Duodenal mucosa (tissue), 2 donors: Measurements from ENCODE around the gene IL1RL1.

Experiments used
- H3K27ac ChIP-seq: one replicate; pipeline ENCODE4 v1.7.0; 2013; ENCODE audit warnings: low read depth, low read length
- H3K27me3 ChIP-seq, 2 donors: one replicate each; pipeline ENCODE4 v1.7.0; 2013; ENCODE audit warnings: low read length in 2 of 2, control low read depth in 1 of 2; ENCODE audit not compliant: insufficient read depth in 2 of 2, control insufficient read depth in 1 of 2
- H3K36me3 ChIP-seq, 2 donors: one replicate each; pipeline ENCODE4 v1.7.0; 2013; ENCODE audit warnings: low read length in 2 of 2, control low read depth in 1 of 2; ENCODE audit not compliant: insufficient read depth in 2 of 2, control insufficient read depth in 1 of 2
- H3K4me1 ChIP-seq, 2 donors: one replicate each; pipeline ENCODE4 v1.7.0; 2013; ENCODE audit warnings: low read length in 2 of 2, control low read depth in 1 of 2; ENCODE audit not compliant: insufficient read depth in 2 of 2, control insufficient read depth in 1 of 2
- H3K4me3 ChIP-seq, 2 donors: one replicate each; pipeline ENCODE4 v1.7.0; 2013; ENCODE audit warnings: low read length in 2 of 2, low read depth in 1 of 2
- H3K9ac ChIP-seq, 2 donors: one replicate each; pipeline ENCODE4 v1.7.0; 2013; ENCODE audit warnings: low read length in 2 of 2, low read depth in 1 of 2
- H3K9me3 ChIP-seq, 2 donors: one replicate each; pipeline ENCODE4 v1.7.0; 2013; ENCODE audit warnings: low read length in 2 of 2, control low read depth in 1 of 2; ENCODE audit not compliant: control insufficient read depth in 1 of 2

IL1RL1 gene

DNA sequence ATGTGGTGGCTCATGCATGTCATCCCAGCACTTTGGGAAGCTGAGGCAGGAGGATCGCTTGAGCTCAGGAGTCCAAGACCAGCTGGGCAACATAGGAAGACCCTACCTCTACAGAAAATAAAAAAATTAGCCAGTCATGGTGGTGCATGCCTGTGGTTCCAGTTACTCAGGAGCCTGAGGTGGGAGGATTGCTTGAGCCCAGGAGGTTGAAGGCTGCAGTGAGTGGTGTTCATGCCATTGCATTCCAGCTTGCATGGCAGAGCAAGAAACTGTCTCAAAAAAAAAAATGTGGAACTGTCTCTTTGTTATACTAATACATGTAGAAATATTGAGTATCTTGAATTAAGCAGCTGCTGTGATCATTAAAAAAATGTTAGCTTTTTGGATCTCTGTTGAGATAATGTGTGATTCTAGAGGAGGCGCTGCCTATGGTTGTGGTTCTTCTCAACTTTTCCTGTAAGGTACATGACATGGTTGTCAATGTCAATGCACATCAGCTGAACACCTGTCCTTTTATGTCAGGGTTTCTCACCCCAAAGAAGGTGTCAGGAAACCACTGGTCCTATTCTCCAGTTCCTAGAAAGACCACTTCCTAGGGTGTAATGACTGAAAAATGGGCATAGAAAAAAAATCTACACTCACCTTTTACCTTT is 34.7 kb upstream of the IL1RL1 start:
- no peak overlapping the region for H3K4me3 ChIP-seq
- H3K36me3 ChIP-seq, result no peaks in the 10 kb centered on the region
- H3K9ac ChIP-seq, result no peak overlapping the region
- no peaks in the 10 kb centered on the region for H3K9me3 ChIP-seq
- H3K27ac ChIP-seq, result no peak overlapping the region
- peaks cover 0 to 6% of the 10 kb centered on the region in 2 donors for H3K4me1 ChIP-seq
- H3K27me3 ChIP-seq, result no peaks in the 10 kb centered on the region

DNA sequence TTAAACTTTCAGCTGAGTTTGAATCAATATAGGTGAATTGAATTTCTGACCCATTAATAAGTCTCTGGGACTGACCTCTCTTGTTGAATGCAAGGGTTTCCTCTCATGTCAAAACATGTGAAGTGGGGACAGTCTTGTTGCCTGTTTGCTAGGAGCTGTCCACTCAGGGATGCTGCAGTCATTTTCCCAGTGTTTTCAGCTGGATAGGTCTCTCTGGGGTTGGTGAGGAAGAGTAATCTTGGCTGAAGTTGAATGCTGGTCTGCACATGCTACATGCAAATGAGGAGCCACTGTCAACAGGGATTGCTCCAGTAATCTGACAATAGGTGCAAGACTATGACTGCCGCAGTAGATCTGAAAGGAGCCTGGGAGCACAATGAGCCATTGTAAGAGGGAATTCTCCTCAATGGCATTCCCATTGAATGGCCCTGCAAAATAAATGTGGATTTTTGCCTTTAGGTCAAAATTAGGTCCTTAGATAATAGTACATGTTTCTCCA is 34.1 kb upstream of the IL1RL1 start:
- Histone ChIP-seq H3K27me3 (no peaks in the 10 kb centered on the region), H3K9ac (no peak overlapping the region), H3K4me3 (no peak overlapping the region), H3K36me3 (no peaks in the 10 kb centered on the region), H3K27ac (no peak overlapping the region), H3K4me1 (peaks cover 0 to 6% of the 10 kb centered on the region in 2 donors), H3K9me3 (no peaks in the 10 kb centered on the region)

DNA sequence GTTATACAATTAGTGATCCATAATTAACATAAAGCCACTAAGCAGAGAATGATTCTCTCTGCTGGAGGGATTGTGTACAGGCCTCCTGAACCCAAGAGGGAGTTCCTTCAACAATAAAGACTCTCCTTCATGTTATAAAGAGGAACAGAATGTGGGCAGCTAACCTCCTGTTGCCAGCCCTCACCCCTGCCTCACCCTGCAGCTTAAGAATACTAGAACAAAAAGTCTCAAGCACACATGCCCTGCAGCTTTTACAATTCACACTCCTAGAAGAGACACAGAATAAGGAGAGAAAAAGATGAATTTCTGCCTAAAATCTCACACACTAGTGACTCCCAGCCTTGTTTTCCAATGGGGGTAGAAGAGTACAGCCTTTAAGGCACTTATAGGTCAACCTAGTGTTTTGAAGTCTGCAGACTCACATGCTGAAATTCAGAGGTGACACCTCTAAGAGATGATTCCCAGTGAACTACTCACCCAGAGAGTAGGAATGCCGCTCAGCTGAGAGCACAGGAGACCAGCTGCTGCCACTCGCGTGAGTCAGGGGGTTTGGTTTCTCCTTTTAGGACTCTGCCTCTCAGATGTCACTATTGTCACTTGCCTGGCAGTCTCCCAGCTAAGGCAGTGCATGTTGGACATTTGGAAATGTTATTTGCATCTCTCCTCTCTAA is 32.5 kb upstream of the IL1RL1 start:
- H3K9ac ChIP-seq, result no peak overlapping the region
- no peaks in the 10 kb centered on the region for H3K9me3 ChIP-seq
- H3K27ac ChIP-seq, result no peak overlapping the region
- no peaks in the 10 kb centered on the region for H3K27me3 ChIP-seq
- peaks cover 0 to 6% of the 10 kb centered on the region in 2 donors for H3K4me1 ChIP-seq
- H3K4me3 ChIP-seq, result no peak overlapping the region
- H3K36me3 ChIP-seq, result no peaks in the 10 kb centered on the region

DNA sequence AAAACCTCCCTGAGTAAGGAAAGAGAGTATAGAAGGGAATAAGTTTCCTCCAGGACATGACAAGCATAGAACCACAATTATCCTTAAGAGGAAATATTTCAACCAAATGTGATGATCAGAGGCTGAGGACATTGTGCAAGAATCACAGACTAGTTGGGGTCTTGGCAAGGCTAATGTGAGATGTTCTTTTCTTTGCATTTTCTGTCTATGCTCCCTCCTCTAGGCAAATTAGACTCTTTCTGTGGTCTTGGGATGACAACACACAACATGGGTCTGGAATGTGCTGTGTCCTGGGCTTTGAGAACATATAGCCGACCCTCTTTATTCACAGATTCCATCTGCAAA is 32.0 kb upstream of the IL1RL1 start:
- peaks cover 0 to 6% of the 10 kb centered on the region in 2 donors for H3K4me1 ChIP-seq

DNA sequence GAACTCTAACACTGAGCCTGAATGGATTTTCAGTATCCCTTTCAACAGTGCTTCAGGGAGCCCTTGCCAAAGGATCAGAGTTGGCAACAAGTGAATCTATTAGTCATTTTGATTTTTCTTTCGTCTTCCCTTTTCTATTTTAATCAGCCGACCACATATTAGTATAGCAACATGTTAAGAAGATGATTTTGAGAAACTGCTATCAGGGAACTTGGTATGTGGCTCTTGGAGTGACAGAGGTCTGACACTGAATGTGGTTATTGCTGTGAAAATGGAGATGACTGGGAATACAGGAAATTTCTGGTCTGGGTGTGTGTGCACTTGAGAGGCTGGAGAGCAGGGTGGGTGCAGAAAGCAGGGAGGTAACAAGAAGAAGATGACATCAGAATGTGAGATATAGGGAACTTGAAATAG is 28.7 kb upstream of the IL1RL1 start:
- Histone ChIP-seq H3K36me3 (no peaks in the 10 kb centered on the region), H3K27me3 (no peaks in the 10 kb centered on the region), H3K4me1 (peaks cover 0 to 2% of the 10 kb centered on the region in 2 donors), H3K27ac (no peak overlapping the region), H3K9me3 (no peaks in the 10 kb centered on the region), H3K4me3 (no peak overlapping the region), H3K9ac (no peak overlapping the region)

More for the DNA sequence above, 32.0 kb upstream of the IL1RL1 start:
- Histone ChIP-seq H3K27me3 (no peaks in the 10 kb centered on the region), H3K36me3 (no peaks in the 10 kb centered on the region), H3K9ac (no peak overlapping the region), H3K4me3 (no peak overlapping the region), H3K9me3 (no peaks in the 10 kb centered on the region), H3K27ac (no peak overlapping the region)

DNA sequence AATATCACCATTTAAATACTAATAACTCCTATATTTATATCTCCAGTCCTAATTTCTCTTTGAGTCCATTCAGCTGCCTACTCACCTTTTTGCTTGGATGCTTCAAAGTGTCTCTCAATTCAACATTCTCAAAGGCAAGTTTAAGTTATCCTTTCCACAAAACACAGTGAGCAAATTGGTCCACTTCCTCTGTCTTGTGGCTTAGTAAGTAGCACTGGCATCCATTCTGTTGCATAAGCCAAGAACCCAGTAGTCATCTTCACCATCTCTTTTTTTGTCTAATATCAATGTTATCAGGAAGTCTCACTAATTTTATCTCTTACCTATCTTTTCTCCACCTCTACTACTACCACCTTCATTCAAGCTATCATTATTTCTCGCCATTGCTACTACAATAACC is 27.4 kb upstream of the IL1RL1 start:
- Histone ChIP-seq H3K4me1 (no peaks in the 10 kb centered on the region), H3K4me3 (no peak overlapping the region), H3K36me3 (no peaks in the 10 kb centered on the region), H3K27ac (no peak overlapping the region), H3K9me3 (no peaks in the 10 kb centered on the region), H3K27me3 (no peaks in the 10 kb centered on the region), H3K9ac (no peak overlapping the region)

DNA sequence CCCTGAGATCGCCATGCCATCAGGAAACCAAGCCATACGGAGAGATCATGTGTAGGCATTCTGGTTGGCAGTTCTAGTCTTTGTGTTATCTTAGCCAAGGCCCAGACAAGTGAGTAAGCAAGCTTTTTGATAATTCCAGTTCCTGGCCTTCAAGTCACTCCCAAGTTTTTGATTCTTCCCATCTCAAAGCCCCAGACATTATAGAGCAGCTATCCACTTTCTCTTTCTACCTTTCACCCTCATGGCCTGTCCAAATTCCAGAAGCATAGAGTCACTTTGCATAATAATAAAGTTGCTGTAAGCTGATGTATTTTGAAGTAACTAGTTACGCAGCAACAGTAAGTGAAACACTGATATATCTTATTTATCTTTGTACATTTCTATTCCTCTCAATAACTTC is 26.8 kb upstream of the IL1RL1 start:
- Histone ChIP-seq H3K9me3 (no peaks in the 10 kb centered on the region), H3K4me3 (no peak overlapping the region), H3K27me3 (no peaks in the 10 kb centered on the region), H3K36me3 (no peaks in the 10 kb centered on the region), H3K9ac (no peak overlapping the region), H3K4me1 (no peaks in the 10 kb centered on the region), H3K27ac (no peak overlapping the region)

DNA sequence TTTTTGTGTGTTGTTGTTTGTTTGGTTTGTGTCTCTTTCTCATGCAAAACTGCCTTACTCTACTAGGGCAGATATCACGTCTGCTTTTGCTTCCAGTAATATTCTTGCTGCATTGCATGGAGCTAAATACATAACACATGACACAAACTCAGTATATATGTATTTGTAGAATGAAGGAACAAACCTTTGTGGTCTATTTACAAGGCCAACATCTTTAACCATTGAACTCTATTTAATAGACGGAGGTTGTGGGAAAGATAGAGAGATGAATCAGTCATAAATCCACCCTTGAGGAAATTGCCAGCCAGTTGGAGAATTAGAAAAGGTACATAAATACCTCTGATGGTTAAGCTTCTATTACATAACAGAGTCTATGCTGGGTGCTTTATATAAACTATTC is 26.0 kb upstream of the IL1RL1 start:
- Histone ChIP-seq H3K36me3 (no peaks in the 10 kb centered on the region), H3K4me3 (no peak overlapping the region), H3K4me1 (no peaks in the 10 kb centered on the region), H3K9ac (no peak overlapping the region), H3K27ac (no peak overlapping the region), H3K27me3 (no peaks in the 10 kb centered on the region), H3K9me3 (no peaks in the 10 kb centered on the region)

DNA sequence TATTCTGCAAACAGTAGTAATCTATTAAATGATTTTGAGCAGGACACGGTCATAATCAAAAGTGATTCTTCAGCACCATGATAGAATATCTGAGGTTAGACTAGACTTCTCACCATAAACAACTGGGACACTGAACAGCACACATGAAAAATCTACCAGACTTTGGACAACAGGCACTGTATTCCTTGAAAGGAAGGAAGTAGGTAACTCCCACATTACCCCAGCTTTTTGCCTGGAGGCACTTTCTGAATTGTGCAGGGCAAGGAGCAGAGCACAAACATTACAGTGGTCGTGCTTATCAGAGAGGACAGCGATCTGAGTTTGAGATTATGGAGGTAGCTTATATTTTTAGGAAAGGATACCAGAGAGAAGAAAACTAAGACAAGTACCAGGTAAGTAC is 25.3 kb upstream of the IL1RL1 start:
- no peaks in the 10 kb centered on the region for H3K9me3 ChIP-seq
- H3K4me3 ChIP-seq, result no peak overlapping the region
- H3K36me3 ChIP-seq, result no peaks in the 10 kb centered on the region
- no peaks in the 10 kb centered on the region for H3K4me1 ChIP-seq
- H3K9ac ChIP-seq, result no peak overlapping the region
- H3K27me3 ChIP-seq, result no peaks in the 10 kb centered on the region
- H3K27ac ChIP-seq, result no peak overlapping the region

DNA sequence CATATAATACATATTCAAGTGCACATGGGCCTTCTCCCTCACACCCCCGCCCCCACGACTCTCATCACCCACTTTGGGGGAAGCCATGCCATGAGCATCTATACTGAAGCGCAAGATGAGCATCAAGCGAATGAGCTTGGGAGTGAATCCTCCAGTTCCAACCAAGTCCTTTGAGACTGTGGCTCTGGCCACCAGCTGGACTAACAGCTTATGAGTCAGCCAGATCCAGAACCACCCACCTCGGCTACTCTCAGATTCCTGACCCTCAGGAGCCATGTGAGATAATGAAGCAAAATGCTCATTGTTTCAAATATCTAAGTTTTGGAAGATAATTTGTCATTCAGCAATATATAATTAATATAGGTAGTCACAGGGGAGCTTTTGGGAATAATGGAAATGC is 22.2 kb upstream of the IL1RL1 start:
- H3K9me3 ChIP-seq, result no peaks in the 10 kb centered on the region
- H3K4me3 ChIP-seq, result no peak overlapping the region
- no peak overlapping the region for H3K9ac ChIP-seq
- no peaks in the 10 kb centered on the region for H3K27me3 ChIP-seq
- no peaks in the 10 kb centered on the region for H3K4me1 ChIP-seq
- no peak overlapping the region for H3K27ac ChIP-seq
- no peaks in the 10 kb centered on the region for H3K36me3 ChIP-seq
